HG02763 (cell line): ENCODE measurements around the gene CCDC33.
A peak's percentile ranks its signal among the peaks of the same experiment; 100 is the strongest.
"Not testable (repeated sequence)": the region's sequence is repeated elsewhere in the genome, so short reads cannot be mapped to it uniquely, and the experiment has no call there.

ENCODE experiments used
- ATAC-seq: cut with Tn5 transposase; IDR thresholded peaks from one replicate; pipeline ENCODE4 v1.9.1; 2021; ENCODE audit warnings: mild to moderate bottlenecking, moderate library complexity; ENCODE audit not compliant: unreplicated experiment

The CCDC33 gene

DNA sequence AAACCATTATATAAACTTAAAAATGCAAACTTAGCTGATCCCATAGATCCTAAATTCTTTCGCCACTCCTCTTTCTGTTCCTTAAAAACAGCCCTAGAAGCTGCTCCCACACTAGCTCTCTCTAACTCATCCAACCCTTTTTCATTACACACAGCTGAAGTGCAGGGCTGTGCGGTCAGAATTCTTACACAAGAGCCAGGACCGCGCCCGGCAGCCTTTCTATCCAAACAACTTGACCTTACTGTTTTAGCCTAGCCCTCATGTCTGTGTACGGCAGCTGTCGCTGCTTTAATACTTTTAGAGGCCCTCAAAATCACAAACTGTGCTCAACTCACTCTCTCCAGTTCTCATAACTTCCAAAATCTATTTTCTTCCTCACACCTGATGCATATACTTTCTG is 121.4 kb downstream of the CCDC33 start:
- ATAC-seq = not testable (repeated sequence)

DNA sequence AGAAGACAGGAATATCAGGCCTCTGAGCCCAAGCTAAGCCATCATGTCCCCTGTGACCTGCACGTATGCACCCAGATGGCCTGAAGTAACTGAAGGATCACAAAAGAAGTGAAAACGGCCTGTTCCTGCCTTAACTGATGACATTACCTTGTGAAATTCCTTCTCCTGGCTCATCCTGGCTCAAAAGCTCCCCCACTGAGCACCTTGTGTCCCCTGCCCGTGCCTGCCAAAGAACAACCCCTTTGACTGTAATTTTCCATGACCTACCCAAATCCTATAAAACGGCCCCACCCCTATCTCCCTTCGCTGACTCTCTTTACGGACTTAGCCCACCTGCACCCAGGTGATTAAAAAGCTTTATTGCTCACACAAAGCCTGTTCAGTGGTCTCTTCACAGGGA is 123.2 kb downstream of the CCDC33 start:
- ATAC-seq = not testable (repeated sequence)

DNA sequence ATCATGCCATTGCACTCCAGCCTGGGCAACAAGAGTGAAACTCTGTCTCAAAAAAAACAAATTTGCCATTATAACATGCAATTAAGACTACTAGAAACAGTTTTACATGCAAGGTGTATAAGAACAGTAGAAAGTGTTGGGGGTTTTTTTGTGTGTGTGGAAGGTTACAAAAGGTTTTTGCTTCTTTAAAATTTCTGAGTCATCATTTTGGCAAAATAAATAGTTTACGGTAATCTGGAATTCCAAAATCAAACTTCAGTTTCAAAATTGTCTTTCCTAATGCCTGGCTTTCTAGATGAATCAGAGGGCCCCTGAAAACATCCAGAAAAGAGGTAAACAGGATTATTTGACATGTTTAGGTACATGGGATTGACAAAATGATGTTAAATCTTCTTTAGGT is 124.7 kb downstream of the CCDC33 start:
- not testable (repeated sequence) for ATAC-seq

DNA sequence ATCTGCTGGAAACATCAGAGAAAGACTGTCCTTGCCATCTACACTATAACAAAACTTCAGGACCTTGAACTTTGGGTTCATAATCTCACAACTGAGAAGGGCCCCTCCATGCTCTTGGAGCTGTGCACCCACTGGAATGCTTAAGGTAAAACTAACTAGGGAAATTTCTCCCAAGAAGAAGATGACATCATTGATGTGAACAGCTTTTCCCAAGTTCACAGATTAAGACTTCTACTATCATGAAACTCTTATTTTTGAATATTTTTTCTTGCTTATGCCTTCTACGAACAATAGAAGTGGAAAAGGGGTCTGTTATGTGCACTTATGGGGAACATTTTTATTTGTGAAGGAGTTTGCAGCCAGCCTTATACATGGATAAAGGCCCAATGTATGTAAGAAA is 126.4 kb downstream of the CCDC33 start:
- ATAC-seq = no peak

DNA sequence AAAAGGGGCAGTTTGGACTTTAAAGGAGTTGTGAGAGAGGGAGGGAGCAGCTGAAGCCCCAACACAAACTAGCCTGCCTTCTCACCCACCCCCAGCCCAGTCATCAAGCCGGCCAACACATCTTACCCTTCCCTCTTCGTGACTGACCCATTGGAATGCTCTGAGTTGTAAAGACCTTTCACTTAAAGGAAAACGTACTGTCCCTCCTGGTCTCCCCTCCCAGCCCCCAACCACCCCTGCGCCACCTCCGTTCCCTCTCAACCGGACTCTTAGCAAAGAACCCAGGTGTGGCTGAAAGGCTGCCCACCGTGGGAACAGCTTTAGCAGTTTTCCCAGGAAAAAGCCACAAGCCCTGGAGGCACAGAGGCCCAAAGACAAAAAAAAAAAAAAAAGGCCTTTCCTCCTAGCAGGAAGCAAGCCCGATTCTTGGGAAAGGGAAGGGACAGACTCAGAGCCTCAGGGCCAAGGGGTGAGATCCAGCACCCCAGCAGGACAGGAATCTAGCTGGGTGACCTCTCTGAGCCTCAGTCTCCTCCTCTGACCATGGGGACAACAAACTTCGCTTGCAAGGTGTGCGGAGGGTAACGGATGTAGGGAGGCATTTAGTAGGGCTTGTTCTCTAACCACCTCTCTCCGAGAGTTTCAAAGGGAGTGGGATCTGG is 128.9 kb downstream of the CCDC33 start:
- ATAC-seq = no peak

DNA sequence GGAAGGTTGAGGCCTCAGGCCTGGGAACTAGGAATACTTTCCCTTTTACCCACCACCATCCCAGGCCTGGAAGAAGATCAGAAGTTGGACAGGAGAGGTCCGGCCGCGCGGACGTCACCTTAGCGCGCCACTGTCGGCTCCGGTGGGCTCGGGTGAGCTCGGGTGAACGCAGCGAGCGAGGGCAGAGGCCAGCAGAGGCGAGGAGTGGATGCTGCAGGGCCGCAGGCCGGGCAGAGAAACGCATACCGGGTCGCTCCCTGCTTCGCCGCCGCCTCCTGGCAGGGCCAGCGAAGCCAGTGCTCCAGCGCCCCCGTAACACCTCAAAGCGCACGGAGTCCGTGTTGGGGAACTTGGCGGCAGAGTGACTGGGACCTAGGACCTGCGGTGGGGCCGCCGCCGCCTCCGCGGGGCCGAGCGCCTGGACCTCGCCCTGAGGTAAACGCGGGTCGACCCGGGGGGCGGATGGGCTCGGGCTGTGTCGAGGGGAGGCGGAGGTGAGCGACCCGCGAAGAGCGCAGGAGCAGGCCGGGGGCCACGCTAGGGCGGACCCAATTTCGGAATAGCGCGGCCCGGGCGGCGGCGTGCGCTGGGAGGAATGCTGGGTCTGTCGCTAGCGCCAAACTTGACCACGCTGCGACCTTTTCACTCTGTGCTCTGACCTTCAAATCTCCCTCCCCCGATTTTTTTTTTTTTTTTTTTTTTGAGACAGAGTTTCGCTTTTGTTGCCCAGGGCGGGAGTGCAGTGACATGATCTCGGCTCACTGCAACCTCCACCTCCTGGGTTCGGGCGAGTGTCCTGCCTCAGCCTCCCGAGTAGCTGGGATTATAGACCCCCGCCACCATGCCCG is 129.7 kb downstream of the CCDC33 start:
- no peak for ATAC-seq

DNA sequence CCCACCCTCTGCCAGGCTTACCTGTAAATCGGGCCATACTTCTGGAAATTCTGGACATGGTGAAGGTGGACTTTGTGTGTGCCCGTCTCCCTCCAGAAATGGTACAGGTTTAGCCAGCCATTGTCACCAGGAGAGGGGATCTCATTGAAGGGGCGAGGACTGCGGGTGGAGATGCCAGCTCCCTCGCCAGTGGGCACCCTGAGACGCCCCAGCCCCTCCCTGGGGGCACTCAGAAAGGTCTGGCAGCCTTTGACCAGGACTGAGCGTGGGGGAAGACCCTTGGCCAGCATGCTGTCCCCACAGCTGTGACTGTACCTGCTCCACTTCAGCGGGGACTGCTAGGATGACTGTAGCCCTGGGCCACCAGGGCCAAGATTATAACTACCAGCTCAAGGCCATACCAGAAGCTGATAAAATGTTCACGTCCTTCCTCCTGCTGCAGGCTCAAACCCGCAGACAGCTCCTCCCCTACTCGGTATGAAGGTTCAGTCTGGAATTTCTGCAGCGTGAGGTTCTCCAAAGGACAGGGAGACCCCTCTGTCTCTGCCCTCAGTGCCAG is 131.2 kb downstream of the CCDC33 start, which contains the start of gene CYP11A1:
CYP11A1 (minus strand) TSS at position 351 of the 559 bp plus-strand sequence; CDS start at position 290, 61 bp downstream.
- no peak for ATAC-seq

DNA sequence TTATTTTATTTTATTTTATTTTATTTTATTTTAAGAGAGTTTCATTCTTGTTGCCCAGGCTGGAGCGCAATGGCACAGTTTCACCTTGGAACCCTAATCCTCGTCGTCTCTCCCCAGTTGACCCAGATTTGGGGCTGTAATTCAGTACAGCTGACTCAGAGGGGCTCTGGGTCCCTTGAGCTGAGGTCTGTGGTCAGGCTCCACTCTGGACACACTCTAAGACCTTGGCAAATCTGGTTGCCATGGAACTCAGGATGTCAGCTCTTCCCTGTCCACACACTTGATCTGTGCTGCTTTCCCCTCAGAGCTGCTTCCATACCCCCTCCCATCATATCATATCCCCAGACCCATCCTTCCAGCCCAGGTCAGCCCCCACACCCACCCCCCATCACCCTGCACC is 132.0 kb downstream of the CCDC33 start:
- ATAC-seq = no peak

DNA sequence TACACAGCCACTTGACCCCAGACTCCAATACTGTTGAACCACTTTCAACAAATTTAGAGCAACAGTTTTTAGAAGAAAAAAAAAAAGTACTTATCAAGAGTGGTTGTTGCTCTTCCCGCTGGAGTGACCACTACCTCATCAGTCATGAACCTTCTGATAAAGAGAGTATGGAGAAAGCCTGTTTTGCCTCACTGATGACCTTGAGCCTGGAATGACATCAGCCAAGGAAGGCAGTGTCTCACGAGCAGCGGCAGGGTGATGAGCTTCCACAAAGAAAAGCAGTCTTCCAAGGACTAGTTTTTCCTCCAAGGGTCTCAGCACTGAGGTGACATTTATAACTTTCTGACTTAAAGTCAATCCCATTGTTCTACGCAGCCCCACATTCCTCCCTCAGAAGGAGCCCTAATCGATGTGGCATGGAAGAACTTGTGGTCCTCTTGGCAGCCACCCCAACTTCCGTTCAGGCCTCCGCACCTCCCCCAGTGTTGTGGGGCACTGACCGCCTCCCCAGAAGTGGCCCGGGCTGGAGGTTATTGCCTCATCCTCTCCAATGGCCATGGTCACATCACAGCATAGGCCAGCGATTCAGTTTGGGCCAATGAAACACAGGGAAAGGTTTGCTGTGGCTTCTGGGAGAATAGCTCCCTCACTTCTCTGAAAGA is 133.1 kb downstream of the CCDC33 start:
- ATAC-seq = no peak

DNA sequence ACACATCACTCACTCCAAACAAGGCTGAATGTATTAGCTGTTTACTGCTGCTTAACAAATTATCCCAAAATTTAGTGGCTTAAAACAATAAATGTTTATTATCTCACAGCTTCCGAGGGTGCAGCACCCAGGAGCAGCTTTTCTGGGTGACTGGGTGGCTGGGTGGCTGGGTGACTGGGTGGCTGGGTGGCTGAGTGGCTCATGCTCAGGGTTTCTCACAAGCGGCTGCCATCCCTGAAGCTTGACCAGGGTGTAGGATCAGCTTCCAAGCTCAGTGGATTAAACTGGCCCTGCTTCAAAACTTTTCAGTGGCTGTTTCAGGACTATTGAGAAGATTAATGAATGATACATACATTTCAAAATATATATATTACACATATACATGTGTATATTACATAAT is 133.6 kb downstream of the CCDC33 start:
- no peak for ATAC-seq

DNA sequence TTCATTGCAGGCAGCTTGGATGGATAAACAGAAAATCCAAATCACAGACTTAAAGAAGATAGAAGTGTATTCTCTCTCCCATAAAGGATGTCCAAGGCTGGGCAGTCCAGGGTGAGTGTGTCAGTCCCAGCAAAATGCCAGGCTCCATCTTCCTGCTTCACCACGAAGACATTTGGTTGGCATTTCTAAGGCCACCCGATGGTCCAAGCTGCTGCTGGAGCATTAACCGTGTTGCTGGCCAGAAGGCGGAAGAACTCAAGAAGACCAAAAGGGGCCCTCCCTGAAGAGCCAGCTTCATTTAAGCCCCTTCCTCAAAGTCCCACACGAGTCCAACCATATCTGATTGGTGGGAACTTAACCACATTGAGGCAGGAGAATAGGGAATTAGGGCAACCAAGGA is 134.3 kb downstream of the CCDC33 start:
- no peak for ATAC-seq

DNA sequence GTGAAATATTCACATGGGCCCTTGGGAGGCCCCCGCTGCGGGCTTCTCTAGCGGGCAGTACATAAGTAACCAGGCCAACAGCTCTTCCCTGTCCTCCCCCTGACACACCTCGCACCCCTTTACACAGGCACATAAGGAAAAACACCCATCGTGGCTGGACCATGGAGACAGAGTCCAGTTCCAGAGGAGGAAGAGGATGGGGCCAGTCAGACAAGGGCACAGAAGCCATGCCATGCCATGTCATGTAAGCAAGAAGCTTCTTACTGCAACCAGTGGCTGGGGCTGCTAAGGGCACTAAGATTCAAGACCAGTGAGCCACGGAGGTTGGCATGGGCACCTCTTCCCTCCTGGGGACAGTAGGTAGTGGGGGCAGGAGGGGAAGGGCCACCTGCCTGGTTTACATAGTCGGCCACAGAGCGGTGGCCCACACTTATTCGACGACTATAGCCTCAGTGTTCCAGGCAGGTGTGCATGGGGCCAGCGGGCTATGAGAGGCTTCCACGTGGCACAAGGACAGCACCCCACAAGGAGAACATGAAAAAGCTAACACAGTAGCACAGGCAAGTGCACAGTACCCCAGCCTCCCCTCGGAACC is 137.0 kb downstream of the CCDC33 start:
- ATAC-seq = no peak

DNA sequence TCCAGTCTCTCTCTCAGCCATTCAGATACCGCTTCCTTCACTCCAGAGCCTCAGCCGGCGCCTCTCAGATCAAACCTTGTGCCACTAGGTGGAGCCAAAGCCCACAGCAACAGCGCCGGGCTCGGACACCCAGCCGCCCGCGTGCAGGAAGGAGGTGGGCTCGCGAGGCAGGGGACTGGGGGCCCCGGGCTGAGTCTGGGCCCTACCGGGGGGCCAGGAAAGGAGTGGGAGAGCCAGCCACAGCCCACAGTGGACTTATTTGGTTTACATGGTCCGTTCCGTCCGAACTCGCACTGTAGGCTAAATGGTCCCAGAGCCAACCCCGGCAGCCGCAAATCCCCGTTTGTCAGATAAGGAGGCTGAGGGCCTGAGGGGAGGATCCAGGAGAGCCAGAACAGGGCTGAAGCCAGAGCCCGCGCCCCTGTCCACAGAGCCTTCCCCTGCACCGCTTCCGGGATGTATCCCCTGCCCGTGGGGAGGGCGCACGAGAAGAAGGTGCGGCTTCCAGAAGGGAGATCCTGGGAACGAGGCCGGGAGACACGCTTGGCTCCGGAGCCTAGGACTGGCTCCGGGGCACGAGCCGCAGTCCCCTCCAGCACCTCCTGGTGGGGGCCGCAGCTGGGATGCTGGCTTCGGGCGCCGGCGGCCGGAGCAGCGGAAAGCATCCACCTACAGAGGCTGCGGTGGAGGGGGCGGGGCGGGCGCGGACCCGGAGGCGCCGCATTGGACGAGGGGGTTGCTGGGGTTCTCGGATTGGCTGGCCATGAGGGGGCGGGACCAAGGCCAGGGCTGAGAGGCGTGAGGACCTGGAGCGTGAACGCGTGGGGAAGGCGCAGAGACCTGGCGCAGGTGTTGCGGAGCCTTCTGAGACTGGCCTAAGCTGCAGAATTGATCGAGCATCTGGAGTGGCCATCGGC is 137.9 kb downstream of the CCDC33 start:
- ATAC-seq = peak; percentile 68

DNA sequence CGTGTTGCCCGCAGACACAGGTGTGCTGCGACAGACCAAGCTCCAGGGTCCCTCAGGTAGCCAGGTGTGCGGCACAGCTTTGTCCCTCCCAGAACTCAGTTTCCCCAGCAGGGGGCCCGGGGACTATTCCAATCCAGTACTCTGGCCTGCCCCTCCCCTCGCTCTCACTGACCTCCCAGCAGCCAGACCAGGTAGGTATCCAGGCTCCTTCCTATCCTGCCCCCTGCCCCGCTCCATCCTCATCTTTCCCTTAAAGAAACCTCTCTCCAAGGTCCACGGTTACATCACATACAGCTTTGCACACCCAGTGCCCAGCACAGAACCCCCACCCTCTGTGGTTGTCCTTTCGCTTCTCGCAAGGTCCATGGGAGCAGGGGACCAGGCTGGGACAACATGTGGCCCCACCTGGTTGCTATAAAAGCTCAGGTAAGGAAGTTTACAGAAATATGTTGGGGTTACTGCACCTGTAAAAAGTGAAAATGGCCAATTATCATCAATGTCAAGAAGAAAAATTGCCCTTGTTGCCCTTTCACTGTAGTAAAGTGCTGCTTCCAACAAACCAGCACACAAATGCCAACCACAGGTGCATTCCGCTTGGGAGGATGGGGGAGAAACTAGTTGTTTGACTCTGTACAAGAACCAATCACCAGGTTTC is 138.6 kb downstream of the CCDC33 start:
- no peak for ATAC-seq

DNA sequence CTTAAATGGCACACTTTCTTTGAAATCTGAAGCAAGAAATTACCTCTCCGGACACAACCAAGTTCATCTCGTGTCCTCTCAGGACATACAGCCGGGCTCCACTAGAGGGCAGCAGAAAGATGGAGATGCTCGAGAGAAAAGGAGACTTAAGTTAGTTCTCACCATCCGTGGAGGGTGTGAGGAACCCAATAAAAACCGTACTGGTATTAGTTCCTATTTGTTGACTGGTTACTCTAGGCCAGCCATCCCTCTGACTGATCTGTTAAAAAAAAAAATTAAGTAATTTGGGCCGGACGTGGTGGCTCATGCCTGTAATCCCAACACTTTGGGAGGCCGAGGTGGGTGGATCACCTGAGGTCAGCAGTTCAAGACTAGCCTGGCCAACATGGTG is 139.2 kb downstream of the CCDC33 start:
- no peak for ATAC-seq

DNA sequence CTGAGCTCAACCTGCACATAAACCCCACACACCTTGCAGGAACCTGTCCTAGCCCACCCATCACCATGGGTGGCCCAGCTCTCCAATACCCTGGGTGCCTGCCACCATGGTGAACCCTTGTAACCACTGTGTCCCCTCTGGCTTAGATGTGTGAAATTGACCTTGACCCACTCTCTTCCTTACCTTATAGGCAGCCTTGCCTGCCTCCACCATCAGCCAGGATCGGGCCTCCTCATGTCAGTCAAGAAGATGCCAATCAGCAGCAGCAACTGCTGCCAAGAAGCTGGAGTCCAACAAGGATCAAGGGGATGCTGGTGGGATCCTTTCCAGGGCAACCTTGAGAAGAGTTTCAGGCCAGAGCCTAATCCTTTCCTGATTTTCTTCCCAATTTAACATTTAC is 140.1 kb downstream of the CCDC33 start:
- no peak for ATAC-seq

DNA sequence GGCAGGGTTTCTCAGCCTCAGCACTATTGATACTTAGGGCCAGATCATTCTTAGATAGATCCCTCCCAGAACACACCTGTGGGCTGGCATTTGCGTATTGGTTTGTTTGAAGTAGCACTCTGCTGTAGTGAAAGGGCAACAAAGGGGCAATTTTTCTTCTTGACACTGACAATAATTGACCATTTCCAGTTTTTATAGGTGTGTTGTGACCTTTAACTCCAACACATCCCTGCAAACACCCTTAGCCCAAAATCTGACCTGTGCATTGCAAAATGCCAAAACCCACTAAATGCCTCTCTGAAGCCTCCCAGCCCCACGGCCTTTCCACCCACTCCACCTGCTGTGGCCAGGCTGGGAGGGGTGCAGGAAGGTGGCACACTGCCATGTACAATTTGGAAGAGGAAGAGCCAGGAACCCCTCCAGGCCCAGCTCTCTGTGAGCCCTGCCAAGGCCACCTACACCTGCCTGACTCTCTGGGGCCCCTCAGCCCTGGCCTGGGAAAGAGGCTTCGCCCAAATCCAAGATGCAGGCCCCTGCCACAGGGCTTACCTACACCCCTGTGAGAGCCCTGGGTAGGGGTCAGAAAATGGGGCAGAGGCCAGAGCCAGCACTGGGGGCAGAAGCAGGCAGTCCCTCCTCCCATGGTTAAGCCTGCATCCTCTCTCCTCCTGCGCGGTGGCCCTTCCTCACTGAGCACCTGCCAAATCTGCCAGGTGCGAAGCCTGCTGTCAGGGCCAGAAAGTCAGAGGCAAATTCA is 140.9 kb downstream of the CCDC33 start:
- no peak for ATAC-seq

DNA sequence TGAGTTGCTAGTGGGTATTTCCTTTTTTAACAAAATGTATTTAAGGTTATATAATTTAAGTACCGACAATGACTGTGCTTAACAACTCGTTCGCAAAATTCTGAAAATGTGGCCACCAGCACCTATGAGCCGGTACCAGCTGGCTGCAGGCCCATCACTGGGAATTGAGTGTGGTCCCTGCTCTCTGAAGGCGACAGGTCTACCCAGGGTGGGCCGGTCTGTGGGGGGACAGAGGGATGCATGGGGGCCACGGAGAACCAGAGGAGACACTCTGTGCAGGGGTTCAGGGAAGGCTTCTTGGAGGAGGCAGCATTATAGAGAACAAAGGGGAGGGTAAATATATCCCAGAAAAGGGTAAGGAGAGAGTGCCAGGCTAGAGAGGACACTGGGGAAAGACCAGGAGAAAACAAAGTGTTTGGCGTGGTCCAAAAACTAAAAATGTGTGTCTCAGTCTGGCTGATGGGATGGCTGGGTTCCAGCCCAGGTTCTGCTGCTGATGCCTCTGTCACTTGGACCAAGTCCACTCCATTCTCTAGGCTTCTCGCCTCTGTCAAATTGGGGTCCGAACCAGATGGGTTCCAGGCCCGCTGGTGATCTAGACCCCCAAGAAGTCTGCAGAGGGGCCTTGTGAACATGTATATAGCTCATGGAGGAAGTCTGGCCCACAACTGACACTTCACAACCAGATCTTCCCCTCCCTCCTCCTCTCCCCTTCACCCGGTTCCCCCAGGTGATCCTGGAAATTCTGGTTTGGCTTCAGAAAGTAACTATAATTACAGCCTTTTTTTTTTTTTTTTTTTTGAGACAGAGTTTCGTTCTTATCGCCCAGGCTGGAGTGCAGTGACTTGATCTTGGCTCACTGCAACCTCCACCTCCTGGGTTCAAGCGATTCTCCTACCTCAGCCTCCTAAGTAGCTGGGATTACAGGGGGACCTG is 142.0 kb downstream of the CCDC33 start:
- ATAC-seq = no peak
